ELF-1 (cell line): ENCODE measurements around the gene MRPL39.

ENCODE experiments used
- DNase-seq: peaks from one replicate; pipeline ENCODE4 v3.0.0-alpha.2; 2016; ENCODE audit warnings: low read depth, low spot score

MRPL39 gene

GRCh38 chr21:25569084-25569483 lies 38.2 kb downstream of the MRPL39 start:
- DNase-seq = no peak

DNA sequence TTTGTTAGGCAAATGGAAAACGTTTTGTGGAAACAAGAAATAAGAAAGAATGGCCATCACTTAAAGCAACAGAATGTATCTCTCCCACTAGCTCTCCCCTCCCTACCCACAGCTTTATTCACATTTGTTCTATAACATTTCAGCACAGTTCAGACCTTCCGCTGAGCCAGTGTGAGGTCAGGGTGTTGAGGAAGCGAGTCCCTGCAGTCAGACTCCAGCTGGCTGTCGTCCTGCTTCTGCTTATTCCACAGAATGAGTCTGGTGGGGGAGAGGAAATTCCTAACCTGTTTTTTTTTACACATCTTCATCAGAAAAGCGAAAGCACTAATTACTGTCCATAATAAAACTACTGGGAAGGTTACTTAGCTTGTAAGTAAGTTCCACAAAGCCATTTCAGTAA lies 39.0 kb downstream of the MRPL39 start:
- no peak for DNase-seq

DNA sequence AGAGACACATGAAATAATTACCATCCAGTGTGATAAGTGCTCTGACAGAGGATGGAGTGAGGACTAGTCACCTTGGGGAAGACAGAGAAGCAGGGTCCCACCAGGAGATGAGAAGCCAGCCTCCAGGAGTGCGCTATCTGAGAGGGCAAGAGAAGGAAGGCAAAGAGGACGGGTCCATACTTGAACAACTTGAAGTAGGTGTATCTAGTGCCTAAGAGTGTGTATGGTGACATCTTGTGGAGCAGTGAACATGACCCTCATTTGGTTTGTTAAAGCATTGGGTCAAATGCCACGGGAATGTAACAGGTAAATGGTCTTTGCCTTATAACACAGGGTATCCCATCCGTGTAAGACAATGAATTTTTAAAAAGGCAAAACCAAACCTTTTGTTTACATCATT lies 39.8 kb downstream of the MRPL39 start:
- DNase-seq = no peak

- DNase-seq = no peak
Observed at GRCh38 chr21:25566645-25567044, 40.6 kb downstream of the MRPL39 start.

GRCh38 chr21:25565272-25566211 lies 41.7 kb downstream of the MRPL39 start:
- DNase-seq = no peak

- DNase-seq = no peak
Observed at GRCh38 chr21:25564349-25564948, 42.8 kb downstream of the MRPL39 start.

GRCh38 chr21:25563361-25564116 lies 43.7 kb downstream of the MRPL39 start:
- DNase-seq = no peak

DNA sequence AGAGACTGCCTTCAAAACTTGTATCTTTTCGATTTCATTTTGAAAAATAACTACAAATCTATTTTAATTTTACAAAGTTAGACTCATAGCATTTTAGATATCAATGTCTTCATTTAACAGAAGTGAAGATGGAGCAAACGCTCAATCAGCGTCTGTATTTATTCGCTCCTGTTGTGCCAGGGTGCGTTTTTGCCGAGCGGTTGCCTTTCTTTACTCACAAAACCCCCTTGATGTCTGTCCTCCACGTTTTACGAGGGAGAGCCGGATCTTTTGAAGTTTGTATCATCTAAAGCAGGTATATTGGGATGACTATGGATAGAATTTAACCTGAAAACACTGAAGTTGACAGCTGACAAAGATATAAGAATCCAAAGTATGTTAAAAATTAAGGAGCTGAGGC lies 44.6 kb downstream of the MRPL39 start:
- DNase-seq = no peak

- DNase-seq = peak; percentile 79
Observed at GRCh38 chr21:25561668-25562641, 45.3 kb downstream of the MRPL39 start.

GRCh38 chr21:25560891-25561290 lies 46.4 kb downstream of the MRPL39 start:
- DNase-seq = no peak

DNA sequence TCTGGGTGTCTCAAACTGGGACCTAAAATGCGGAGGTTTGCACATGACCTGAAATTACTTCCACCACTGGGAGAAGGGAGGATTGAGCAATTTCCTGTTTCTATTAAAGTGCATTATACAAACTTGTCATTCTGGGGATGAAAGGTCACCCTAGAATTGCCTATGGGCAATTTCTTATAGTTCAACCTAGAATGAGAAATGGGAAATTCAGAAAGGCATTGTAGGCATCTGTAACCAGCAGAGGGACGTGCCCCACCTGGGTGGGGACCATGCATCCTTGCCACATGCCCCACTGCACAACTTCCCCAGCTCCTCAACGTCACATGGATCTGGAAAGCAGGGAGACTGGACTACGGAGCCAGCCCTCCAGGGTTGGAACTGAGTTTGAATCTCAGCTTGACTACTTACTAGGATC lies 47.0 kb downstream of the MRPL39 start:
- DNase-seq = no peak

DNA sequence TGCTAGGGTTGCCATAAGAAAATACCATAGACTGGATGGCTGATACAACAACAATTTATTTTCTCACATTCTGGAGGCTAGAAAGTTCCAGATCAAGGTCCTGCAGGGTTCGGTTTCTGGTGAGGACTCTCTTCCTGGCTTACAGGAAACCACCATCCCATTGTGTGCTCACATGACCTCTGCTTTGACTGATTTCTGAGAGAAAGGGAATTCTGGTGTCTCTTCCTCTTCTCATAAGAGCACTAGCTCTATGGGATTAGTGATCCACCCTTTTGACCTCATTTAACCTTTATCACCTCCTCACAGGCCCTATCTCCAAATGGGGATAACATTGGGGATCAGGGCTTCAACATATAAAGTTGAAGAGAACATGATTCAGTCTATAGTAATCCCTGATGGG lies 47.5 kb downstream of the MRPL39 start:
- DNase-seq = no peak

GRCh38 chr21:25558123-25558522 lies 49.2 kb downstream of the MRPL39 start:
- no peak for DNase-seq

DNA sequence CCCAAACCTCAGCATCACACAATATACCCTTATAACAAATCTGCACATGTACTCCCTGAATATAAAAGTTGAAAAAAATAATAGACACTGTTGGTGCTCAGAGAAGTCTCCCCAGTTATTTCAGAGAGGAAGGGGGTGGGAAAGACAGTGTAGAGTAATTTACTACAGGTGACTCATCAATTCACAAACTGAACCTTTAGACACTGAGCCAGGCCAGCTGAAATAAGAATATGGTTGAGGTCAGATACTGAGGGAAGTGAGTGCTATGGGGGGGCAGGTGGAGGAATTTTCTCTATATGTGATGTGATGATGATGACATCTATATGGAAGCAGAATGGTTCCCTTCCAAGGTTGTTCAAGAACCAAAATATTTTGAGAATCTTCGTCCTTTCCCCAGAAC lies 50.1 kb downstream of the MRPL39 start:
- no peak for DNase-seq

DNA sequence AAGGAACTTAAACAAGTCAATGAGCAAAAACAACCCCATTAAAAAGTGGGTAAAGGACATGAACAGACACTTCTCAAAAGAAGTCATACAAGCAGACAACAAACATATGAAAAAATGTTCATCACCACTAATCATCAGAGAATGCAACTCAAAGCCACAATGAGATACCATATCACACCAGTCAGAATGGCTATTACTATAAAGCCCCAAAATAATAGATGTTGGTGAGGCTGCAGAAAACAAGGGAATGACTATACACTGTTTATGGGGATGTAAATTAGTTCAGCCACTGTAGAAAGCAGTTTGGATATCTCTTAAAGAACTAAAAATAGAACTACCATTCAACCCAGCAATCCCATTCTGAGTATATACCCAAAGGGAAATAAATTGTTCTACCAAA lies 51.2 kb downstream of the MRPL39 start:
- no peak for DNase-seq

- DNase-seq = no peak
Observed at GRCh38 chr21:25555492-25555891, 51.8 kb downstream of the MRPL39 start.

DNA sequence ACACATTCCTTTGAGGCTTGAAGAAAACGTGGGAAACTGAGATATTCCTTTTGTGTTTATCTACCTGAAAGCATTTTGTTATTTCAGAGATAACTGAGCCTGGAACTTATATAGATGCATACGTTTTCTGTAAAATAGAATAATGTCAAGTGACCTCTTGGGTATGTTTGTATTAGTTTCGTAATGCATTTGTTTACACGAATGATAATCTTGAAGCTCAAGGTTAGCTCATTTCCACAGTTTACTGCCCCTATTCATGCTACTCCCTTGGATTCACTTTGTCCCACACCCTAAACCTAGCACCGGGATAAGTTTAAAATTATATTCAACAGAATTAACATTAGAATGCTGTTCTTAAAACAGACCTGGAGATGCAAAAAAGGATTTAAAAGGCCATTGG lies 54.4 kb downstream of the MRPL39 start:
- no peak for DNase-seq

- DNase-seq = no peak
Observed at GRCh38 chr21:25551569-25551968, 55.7 kb downstream of the MRPL39 start.

DNA sequence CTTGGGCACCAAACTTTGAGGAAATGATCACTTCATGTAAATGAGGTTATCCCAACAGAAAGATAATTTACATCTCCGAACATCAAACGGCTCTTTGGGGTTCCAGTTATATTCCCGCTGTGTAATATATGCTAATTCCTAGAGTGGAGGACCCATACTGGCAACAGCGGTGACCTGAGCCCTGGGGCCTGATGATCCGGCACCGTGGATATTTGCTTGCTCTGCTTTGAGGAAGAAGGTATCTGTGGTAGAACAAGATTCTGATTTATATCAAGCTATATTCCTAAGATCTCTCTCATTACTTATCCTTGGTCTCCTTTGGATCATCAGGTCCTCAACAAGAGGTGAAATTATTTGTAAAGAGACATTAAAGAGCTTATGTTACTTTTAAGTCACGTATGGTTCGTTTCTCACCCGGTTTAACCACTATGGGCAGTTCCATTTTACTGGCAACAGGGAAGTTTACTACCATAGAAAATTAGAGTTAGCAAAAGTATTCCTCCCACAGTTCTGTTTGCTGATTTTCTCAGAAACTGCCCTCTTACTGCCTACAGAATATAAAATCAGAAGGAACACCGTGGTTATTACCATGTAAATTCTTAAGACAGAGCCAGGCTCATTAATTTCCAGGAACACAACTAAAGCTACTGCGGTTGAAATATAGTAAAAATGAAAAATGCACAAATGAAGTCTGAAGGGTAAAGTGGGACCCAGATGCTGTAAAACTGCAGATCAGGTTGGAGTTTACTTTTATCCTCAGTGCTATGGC lies 56.7 kb downstream of the MRPL39 start:
- DNase-seq = no peak

GRCh38 chr21:25541042-25541441 lies 66.2 kb downstream of the MRPL39 start:
- DNase-seq = no peak
